T-helper 9 cell (primary cell): ENCODE measurements around the gene TUBB6.

ENCODE experiments used
- DNase-seq: peaks from one replicate; pipeline ENCODE4 v3.0.0-alpha.2; 2020

TUBB6 gene

GRCh38 chr18:12342661-12343060, 34.6 kb downstream of the TUBB6 start:
- no peak for DNase-seq

GRCh38 chr18:12345491-12346239, 37.6 kb downstream of the TUBB6 start:
- no peak for DNase-seq

- DNase-seq = no peak
Measured at GRCh38 chr18:12346240-12346565, 38.2 kb downstream of the TUBB6 start.

- no peak for DNase-seq
Measured at GRCh38 chr18:12347895-12348294, 39.9 kb downstream of the TUBB6 start.

GRCh38 chr18:12352188-12352587, 44.1 kb downstream of the TUBB6 start:
- DNase-seq = no peak

- DNase-seq = no peak
Measured at GRCh38 chr18:12359515-12359927, 51.5 kb downstream of the TUBB6 start.

GRCh38 chr18:12361770-12362378, 53.8 kb downstream of the TUBB6 start:
- DNase-seq = no peak

GRCh38 chr18:12362473-12363174, 54.6 kb downstream of the TUBB6 start:
- no peak for DNase-seq

GRCh38 chr18:12366379-12366778, 58.3 kb downstream of the TUBB6 start:
- no peak for DNase-seq

- DNase-seq = no peak
Measured at GRCh38 chr18:12366784-12367183, 58.7 kb downstream of the TUBB6 start.

GRCh38 chr18:12369211-12369610, 61.2 kb downstream of the TUBB6 start:
- no peak for DNase-seq

GRCh38 chr18:12371590-12371989, 63.5 kb downstream of the TUBB6 start:
- no peak for DNase-seq

GRCh38 chr18:12372406-12372805, 64.4 kb downstream of the TUBB6 start:
- no peak for DNase-seq

- no peak for DNase-seq
Measured at GRCh38 chr18:12373116-12373770, 65.2 kb downstream of the TUBB6 start.

GRCh38 chr18:12373771-12374116, 65.7 kb downstream of the TUBB6 start:
- no peak for DNase-seq

- DNase-seq = no peak
Measured at GRCh38 chr18:12374401-12374800, 66.4 kb downstream of the TUBB6 start.
